GM19468 (cell line): Measurements from ENCODE around the gene RTTN.

Source experiments
- ATAC-seq: cut with Tn5 transposase; IDR thresholded peaks from one replicate; pipeline ENCODE4 v1.9.1; 2021; ENCODE audit warnings: mild to moderate bottlenecking, moderate library complexity, moderate number of reproducible peaks; ENCODE audit not compliant: unreplicated experiment; ENCODE audit errors: extremely low read depth

Gene RTTN

GRCh38 chr18:70219688-70220087, 14.2 kb upstream of the RTTN start:
- no peak for ATAC-seq

- no peak for ATAC-seq
Observed at GRCh38 chr18:70216788-70217187, 11.3 kb upstream of the RTTN start.

DNA sequence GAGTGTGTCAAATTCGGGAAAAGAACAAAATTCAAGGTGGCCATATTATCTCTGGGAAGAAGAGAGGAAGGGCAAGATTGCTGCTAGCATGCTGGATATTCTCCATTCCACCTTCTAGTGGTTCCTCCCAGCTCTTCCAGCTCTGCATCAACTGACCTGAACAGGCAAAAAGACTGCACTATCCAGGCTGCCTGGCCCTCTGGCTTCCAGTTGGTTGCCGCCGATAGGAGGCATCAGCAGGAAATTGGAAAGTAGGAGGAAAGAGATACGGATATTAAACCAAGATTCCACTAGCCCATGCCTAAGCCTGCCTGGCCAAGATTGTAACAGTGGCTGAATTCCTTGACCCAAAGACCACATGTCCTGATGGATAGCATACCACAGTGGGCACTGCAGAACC, 1.7 kb upstream of the RTTN start:
- no peak for ATAC-seq

DNA sequence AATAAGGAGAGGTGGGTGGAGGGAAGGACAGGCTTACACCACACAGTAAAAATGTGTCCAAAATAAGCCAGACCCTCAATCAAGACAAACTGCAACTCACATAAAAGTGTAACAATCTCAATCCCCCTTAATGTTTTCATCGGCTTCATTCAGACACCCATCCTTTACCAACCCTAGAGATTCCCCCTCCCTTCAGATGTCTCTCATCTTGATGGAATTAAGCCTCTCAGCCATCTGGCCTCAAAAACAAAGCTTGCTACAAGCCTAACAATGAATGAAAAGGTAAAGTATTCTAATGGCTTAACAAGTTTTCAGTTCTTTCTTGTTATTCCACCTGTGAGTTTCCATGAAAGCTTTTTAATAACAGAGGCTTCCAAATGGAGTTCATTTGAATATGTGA, 5.2 kb downstream of the RTTN start:
- no peak for ATAC-seq

- ATAC-seq = no peak
Observed at GRCh38 chr18:70197844-70198243, 7.6 kb downstream of the RTTN start.

- no peak for ATAC-seq
Observed at GRCh38 chr18:70197026-70197425, 8.5 kb downstream of the RTTN start.

DNA sequence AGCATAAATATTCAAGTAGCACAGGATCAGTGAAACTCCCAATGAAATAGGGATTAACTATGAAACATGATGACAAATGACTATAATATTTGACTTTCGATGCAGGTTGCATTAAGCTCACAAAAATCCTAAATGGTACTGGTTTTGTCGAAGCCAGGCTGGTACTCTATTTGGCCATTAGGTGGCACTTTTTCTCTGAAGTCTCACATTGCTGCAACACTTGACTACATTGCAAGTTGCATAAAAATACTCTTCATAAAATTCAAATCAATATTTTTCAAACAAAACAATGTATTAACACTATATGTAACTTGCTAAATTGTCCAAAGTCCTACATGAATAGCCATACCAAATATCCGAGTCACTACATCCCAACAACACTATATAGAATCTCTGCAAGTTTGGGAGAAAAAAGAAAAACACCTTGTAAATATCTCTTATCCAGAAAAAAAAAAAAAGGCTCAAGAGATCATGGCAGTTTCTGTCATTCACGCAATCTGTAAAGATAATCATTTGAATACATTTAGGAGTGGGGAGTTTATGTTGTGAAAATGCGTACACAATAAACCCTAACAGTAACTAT, 9.5 kb downstream of the RTTN start:
- no peak for ATAC-seq

GRCh38 chr18:70195014-70195614, 10.4 kb downstream of the RTTN start:
- ATAC-seq = peak; percentile 7

DNA sequence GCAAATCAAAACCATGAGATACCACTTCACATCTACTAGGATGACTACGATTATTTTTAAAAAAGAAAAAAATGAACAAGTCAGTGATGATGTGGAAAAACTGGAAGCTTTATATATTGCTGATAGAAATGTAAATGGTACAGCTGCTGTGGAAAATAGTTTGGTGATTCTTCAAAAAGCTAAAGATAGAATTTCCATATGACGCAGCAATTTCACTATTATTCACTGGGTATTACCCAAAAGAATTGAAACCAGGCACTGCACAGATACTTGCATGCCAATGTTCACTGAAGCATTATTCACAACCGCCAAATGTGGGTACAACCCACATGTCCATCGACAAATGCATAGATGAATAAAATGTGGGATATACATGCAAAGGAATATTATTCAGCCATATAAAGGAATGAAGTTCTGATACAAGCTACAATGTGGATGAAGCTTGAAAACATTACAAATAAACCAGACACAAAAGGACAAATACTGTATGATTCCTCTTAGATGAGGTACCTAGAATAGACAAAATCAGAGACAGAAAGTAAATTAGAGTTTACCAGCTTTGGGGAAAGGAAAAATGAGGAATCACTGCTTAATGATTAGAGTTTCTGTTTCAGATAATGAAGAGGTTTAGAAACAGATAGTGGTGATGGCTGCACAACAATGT, 11.1 kb downstream of the RTTN start:
- peak; percentile 82 for ATAC-seq

DNA sequence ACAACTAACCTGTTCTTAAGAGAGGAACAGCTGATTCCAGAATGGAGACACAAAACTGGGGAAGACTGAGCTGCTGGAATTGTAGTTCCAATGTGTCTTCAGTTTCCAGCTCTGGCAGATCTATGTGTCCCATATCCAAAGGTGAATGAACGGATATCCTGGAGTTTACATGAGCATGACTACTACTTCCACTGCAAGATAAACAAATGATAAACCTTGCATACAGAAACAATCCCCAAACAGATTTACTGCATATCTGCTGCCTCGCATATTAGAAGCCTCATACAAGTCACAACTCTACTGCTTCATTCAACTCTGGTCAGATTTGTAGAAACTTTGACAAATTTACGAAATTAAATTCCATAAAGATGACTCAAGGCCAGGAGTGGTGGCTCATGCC, 15.0 kb downstream of the RTTN start:
- no peak for ATAC-seq

GRCh38 chr18:70188113-70188512, 17.4 kb downstream of the RTTN start:
- no peak for ATAC-seq

GRCh38 chr18:70183441-70183840, 22.0 kb downstream of the RTTN start:
- ATAC-seq = no peak

- ATAC-seq = no peak
Observed at GRCh38 chr18:70182548-70182947, 22.9 kb downstream of the RTTN start.

DNA sequence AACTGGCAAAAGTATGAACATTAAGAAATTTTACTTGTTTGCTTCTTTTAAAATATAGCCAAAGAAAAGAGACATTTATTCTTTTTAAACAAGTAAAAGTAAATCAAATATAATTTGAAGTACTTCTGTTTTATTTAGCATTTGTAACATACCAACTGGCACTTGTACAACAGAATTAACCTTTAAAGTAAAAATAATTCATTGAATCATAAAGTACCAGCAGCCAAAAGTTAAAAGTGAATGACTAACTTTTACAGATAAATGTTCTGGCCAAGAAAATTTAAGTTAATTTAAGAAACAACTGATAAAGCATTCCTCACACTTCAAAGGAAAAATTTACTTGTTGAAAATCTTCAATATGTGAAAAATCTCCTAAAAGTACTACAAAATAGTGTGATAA, 23.8 kb downstream of the RTTN start:
- no peak for ATAC-seq

DNA sequence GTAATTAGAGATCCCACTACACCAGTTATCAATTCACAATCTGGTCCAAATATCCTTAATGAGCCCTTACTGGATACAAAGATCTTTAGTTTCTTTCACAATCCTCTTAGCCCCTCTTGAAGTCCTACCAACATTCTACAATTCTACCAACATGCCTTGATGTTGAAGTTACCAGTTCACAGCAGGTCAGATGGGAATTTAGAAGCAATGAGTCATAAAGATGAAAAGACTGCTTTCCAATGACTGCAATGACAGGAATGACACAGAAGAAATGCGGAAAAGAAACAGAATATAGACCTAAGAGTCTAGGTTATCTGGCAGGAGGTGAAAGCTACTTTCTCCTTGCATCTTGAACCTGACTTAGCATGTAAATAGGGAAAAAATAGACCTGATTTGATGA, 24.5 kb downstream of the RTTN start:
- ATAC-seq = no peak

GRCh38 chr18:70176537-70176936, 28.9 kb downstream of the RTTN start:
- no peak for ATAC-seq

- no peak for ATAC-seq
Observed at GRCh38 chr18:70175216-70175615, 30.3 kb downstream of the RTTN start.

DNA sequence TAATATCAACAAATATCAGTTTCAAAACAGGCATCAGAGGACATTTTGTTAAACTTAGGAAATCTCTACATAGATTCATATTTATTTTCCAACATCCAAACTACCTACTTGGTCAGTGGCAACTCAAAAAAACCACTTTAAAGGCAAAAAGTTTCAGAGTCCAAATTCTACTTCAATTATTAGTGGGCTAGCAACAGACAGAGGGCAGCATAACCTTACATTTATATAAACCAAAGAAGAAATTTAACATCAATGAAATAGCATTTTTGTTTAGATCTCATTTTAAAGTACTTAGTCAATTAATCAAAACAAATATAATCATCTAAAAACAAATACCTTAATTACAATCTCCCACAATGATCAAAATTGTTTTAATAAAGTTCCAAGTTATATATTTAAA, 33.3 kb downstream of the RTTN start:
- ATAC-seq = no peak

- ATAC-seq = no peak
Observed at GRCh38 chr18:70169747-70170146, 35.7 kb downstream of the RTTN start.

GRCh38 chr18:70166668-70167067, 38.8 kb downstream of the RTTN start:
- no peak for ATAC-seq

GRCh38 chr18:70165936-70166335, 39.6 kb downstream of the RTTN start:
- no peak for ATAC-seq
